GM23338 (cell line): ENCODE results near the gene ZBTB46. TPM values are rescaled to one million over a fixed set of nuclear protein-coding genes. Genes with fewer than 3 reads are reported as not detected.
"Not testable (repeated sequence)": the region's sequence is repeated elsewhere in the genome, so short reads cannot be mapped to it uniquely, and the experiment has no call there.

Source experiments
- ATAC-seq: fragments of 200-7000 bp; cut with Tn5 transposase; 3 replicates; pipeline ENCODE4 v1.9.1; 2020
- DNase-seq: peaks from one replicate; pipeline ENCODE4 v3.0.0-alpha.2; 2015; ENCODE audit warnings: low spot score
- H2AFZ ChIP-seq: fragments of 200-600 bp; sonication (generic); 2 replicates; pipeline ENCODE4 v1.8.0; 2016; ENCODE audit warnings: antibody characterized with exemption, mild to moderate bottlenecking, moderate library complexity
- H3F3A ChIP-seq: fragments of 200-600 bp; sonication (generic); replicated peaks from 2 replicates; pipeline ENCODE4 v1.8.0; 2017; ENCODE audit warnings: antibody characterized with exemption, mixed run types, low read depth
- H3K27ac ChIP-seq: fragments of 200-600 bp; sonication (generic); 2 replicates; pipeline ENCODE4 v1.6.1; 2016; ENCODE audit warnings: low read depth
- H3K27me3 ChIP-seq: fragments of 200-600 bp; sonication (generic); 2 replicates; pipeline ENCODE4 v1.8.0; 2016; ENCODE audit warnings: mild to moderate bottlenecking, mixed run types, moderate library complexity; ENCODE audit not compliant: insufficient read depth
- H3K36me3 ChIP-seq: fragments of 200-600 bp; sonication (generic); 2 replicates; pipeline ENCODE4 v1.8.0; 2016; ENCODE audit warnings: mild to moderate bottlenecking; ENCODE audit not compliant: insufficient read depth
- H3K4me1 ChIP-seq: fragments of 200-600 bp; sonication (generic); 2 replicates; pipeline ENCODE4 v1.8.0; 2016; ENCODE audit warnings: mild to moderate bottlenecking, moderate library complexity; ENCODE audit not compliant: insufficient read depth
- H3K4me2 ChIP-seq: fragments of 200-600 bp; sonication (generic); 2 replicates; pipeline ENCODE4 v1.7.1; 2017; ENCODE audit warnings: mixed run types
- H3K4me3 ChIP-seq: fragments of 200-600 bp; sonication (generic); 2 replicates; pipeline ENCODE4 v1.6.1; 2016; ENCODE audit warnings: mixed run types
- H3K79me2 ChIP-seq: fragments of 200-600 bp; sonication (generic); replicated peaks from 2 replicates; pipeline ENCODE4 v1.8.0; 2017; ENCODE audit warnings: mild to moderate bottlenecking; ENCODE audit not compliant: insufficient read depth
- H3K9me2 ChIP-seq: fragments of 200-600 bp; sonication (generic); 2 replicates; pipeline ENCODE4 v1.8.0; 2017; ENCODE audit not compliant: insufficient read depth
- H4K20me1 ChIP-seq: fragments of 200-600 bp; sonication (generic); replicated peaks from 2 replicates; pipeline ENCODE4 v1.8.0; 2017; ENCODE audit warnings: mild to moderate bottlenecking; ENCODE audit not compliant: insufficient read depth
- H3K27ac Mint-ChIP-seq: 2 replicates; pipeline ENCODE4 v1.8.0; 2020; ENCODE audit warnings: inconsistent platforms, mild to moderate bottlenecking, moderate library complexity, mixed read lengths
- H3K27me3 Mint-ChIP-seq: 3 replicates; pipeline ENCODE4 v1.8.0; 2022; ENCODE audit warnings: low read depth, mild to moderate bottlenecking, moderate library complexity, mixed read lengths, inconsistent platforms; ENCODE audit not compliant: insufficient read depth, poor library complexity
- H3K36me3 Mint-ChIP-seq: 3 replicates; pipeline ENCODE4 v1.8.0; 2021; ENCODE audit warnings: low read depth, mild to moderate bottlenecking, inconsistent platforms, moderate library complexity, mixed read lengths
- H3K4me1 Mint-ChIP-seq: 3 replicates; pipeline ENCODE4 v1.8.0; 2020; ENCODE audit warnings: mild to moderate bottlenecking, inconsistent platforms, mixed read lengths
- H3K4me3 Mint-ChIP-seq: 3 replicates; pipeline ENCODE4 v1.8.0; 2021; ENCODE audit warnings: moderate library complexity, mild to moderate bottlenecking, inconsistent platforms, mixed read lengths
- H3K9me3 Mint-ChIP-seq: 3 replicates; pipeline ENCODE4 v1.8.0; 2020; ENCODE audit warnings: moderate library complexity, mild to moderate bottlenecking, inconsistent platforms, mixed read lengths
- CTCF ChIP-seq, 2 experiments: fragments of 200-600 bp in 1 of 2; sonication (generic) in 1 of 2; conservative IDR thresholded peaks; 2 replicates each; pipeline versions ENCODE4 v1.5.1 to v1.6.1; 2016 to 2017; ENCODE audit warnings: antibody characterized with exemption in 2 of 2, low read depth in 2 of 2, mild to moderate bottlenecking in 2 of 2, moderate library complexity in 1 of 2
- EZH2phosphoT487 ChIP-seq: fragments of 200-600 bp; sonication (generic); IDR thresholded peaks from one replicate; pipeline ENCODE4 v1.8.1; 2018; ENCODE audit warnings: antibody characterized with exemption; ENCODE audit not compliant: unreplicated experiment
- JUNB ChIP-seq: IDR thresholded peaks from one replicate; pipeline ENCODE4 v1.6.1; 2016; ENCODE audit warnings: antibody characterized with exemption; ENCODE audit not compliant: unreplicated experiment
- POLR2AphosphoS5 ChIP-seq: IDR thresholded peaks from 2 replicates; pipeline ENCODE4 v1.6.1; 2016; ENCODE audit warnings: antibody characterized with exemption, low read depth
- STAT1 ChIP-seq: IDR thresholded peaks from one replicate; pipeline ENCODE4 v1.6.1; 2016; ENCODE audit warnings: antibody characterized with exemption; ENCODE audit not compliant: unreplicated experiment
- ZNF114 ChIP-seq: fragments of 250-450 bp; sonication (Bioruptor Pico); IDR thresholded peaks from 2 replicates; pipeline ENCODE4 v1.5.0; 2020; ENCODE audit warnings: mild to moderate bottlenecking, moderate library complexity
- polyA plus RNA-seq: library from polyadenylated mRNA; unstranded; fragments of >200 nt; fragmentation: Nextera tagmentation; extraction: Ambion mirVana; gene quantifications from 2 replicates; pipeline ENCODE4 v1.2.1, GENCODE V29; 2016
- total RNA-seq: library from RNA; depleted of rRNA; stranded (reverse); fragments of >200 nt; shearing (Covaris generic); gene quantifications from 2 replicates; pipeline ENCODE4 v1.2.3, GENCODE V29; 2014
- TF ChIP-seq, protein P1 (sequence below): IDR thresholded peaks from 2 replicates; pipeline ENCODE4 v1.6.1; 2016; ENCODE audit warnings: antibody characterized with exemption

ZBTB46 gene
- total and polyA plus RNA-seq, 2 experiments from 2014 or later = 3.2 to 26.9 TPM

DNA sequence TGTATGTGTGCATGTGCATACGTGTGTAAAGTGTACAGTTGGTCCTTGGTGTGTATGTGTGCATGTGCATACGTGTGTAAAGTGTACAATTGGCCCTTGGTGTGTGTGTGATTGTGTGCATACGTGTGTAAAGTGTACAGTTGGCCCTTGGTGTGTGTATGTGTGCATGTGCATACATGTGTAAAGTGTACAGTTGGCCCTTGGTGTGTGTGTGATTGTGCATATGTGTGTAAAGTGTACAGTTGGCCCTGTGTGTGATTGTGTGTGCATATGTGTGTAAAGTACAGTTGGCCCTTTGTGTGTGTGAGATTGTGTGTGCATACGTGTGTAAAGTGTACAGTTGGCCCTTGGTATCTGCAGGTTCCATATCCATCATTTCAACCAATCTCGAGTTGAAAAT lies 99.7 kb downstream of the ZBTB46 start:
- Mint-ChIP-seq H3K9me3 (no peaks in the 10 kb centered on the region; the same call in 2 of the 3 replicates), H3K4me1 (no peaks in the 10 kb centered on the region), H3K27me3 (peaks cover 9% of the 10 kb centered on the region), H3K4me3 (no peak overlapping the region), H3K36me3 (peaks cover 19% of the 10 kb centered on the region), H3K27ac (no peak overlapping the region)
- Histone ChIP-seq H3K4me3 (no peak overlapping the region), H3K4me1 (no peaks in the 10 kb centered on the region), H2AFZ (no peak overlapping the region), H3F3A (peaks cover 12% of the 10 kb centered on the region), H3K9me2 (0 out of 2 replicates have a peak, but pooled peaks cover 5% of the 10 kb centered on the region), H3K79me2 (peaks cover 3% of the 10 kb centered on the region; the same call in 1 of the 2 replicates), H3K36me3 (no peaks in the 10 kb centered on the region), H3K4me2 (no peak overlapping the region), H3K27ac (no peak overlapping the region), H3K27me3 (no peaks in the 10 kb centered on the region), H4K20me1 (no peaks in the 10 kb centered on the region; the same call in 1 of the 2 replicates)
- ATAC-seq (no peak), DNase-seq (no peak)
- TF ChIP-seq EZH2phosphoT487 = no peak

DNA sequence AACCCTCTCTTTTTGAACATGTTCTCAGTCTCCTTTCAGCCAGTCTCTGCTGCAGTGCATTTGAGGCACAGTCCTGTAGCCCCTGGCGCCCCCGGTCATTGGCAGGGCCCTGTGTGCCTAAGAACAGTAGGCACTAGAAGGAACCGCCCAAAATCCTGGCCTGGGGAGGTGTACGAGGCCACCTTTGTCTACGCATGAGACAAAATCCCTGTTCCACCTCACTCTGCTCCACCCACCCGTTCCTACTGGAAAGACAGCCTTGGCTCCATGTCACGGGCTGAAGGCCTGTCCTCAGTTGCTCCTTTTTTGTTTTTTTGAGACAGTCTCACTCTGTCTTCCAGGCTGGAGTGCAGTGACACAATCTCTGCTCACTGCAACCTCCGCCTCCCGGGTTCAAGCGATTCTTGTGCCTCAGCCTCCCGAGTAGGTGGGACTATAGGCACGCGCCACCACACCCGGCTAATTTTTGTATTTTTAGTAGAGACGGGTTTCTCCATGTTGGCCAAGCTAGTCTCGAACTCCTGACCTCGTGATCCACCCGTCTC lies 100.8 kb downstream of the ZBTB46 start:
- not testable (repeated sequence) for H3K4me1 Mint-ChIP-seq, H3K36me3 ChIP-seq, H3K27ac Mint-ChIP-seq, H2AFZ ChIP-seq, H3K4me2 ChIP-seq, H3K27me3 ChIP-seq, H3K4me3 Mint-ChIP-seq, DNase-seq, H3K4me1 ChIP-seq, H3K79me2 ChIP-seq, H3K4me3 ChIP-seq, H3K9me2 ChIP-seq, H3K27ac ChIP-seq, H3K9me3 Mint-ChIP-seq, H4K20me1 ChIP-seq, H3K27me3 Mint-ChIP-seq, ATAC-seq
- H3F3A ChIP-seq = peaks cover 12% of the 10 kb centered on the region
- peaks cover 27% of the 10 kb centered on the region for H3K36me3 Mint-ChIP-seq

GRCh38 chr20:63722967-63723622 lies 108.0 kb downstream of the ZBTB46 start:
- H3K27ac ChIP-seq, H3K27me3 ChIP-seq, H3K36me3 ChIP-seq, H3K9me2 ChIP-seq, DNase-seq, ATAC-seq, H3K4me1 Mint-ChIP-seq, H2AFZ ChIP-seq, H3K27ac Mint-ChIP-seq, H3F3A ChIP-seq, H3K27me3 Mint-ChIP-seq, H3K4me3 ChIP-seq, H3K4me1 ChIP-seq, H3K9me3 Mint-ChIP-seq, H3K4me2 ChIP-seq, H3K4me3 Mint-ChIP-seq: not testable (repeated sequence)
- Histone ChIP-seq H4K20me1 (peaks cover 13% of the 10 kb centered on the region), H3K79me2 (peaks cover 40% of the 10 kb centered on the region)
- H3K36me3 Mint-ChIP-seq = peaks cover 40% of the 10 kb centered on the region

DNA sequence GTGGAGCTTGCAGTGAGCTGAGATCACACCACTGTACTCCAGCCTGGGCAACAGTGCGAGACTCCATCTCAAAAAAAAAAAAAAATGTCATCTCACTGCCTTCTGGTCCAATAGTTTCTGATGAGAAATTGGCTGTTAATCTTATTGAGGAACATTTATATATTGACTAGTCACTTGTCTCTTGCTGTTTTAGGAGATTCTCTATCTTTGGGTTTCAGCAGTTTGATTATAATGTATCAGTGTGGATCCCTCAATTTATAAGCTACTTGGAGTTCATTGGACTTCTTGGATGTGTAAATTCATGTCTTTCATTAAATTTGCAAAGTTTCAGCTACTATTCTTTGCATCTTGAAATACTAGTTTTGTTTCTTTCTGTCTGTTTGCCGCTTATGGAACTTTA lies 112.1 kb downstream of the ZBTB46 start:
- Mint-ChIP-seq H3K9me3 (no peaks in the 10 kb centered on the region; the same call in 2 of the 3 replicates), H3K27ac (no peak overlapping the region), H3K27me3 (peaks cover 4% of the 10 kb centered on the region), H3K36me3 (peaks cover 42% of the 10 kb centered on the region), H3K4me3 (no peak overlapping the region), H3K4me1 (no peaks in the 10 kb centered on the region)
- Histone ChIP-seq H3K9me2 (no peaks in the 10 kb centered on the region), H4K20me1 (peaks cover 22% of the 10 kb centered on the region), H3K79me2 (peaks cover 68% of the 10 kb centered on the region), H3K4me3 (no peak overlapping the region), H3F3A (0 out of 2 replicates have a peak, but pooled peaks cover 6% of the 10 kb centered on the region), H3K4me2 (no peak overlapping the region), H3K27ac (no peak overlapping the region), H3K27me3 (no peaks in the 10 kb centered on the region), H2AFZ (no peak overlapping the region), H3K4me1 (no peaks in the 10 kb centered on the region), H3K36me3 (peaks cover 11% of the 10 kb centered on the region; the same call in 1 of the 2 replicates)
- DNase-seq (no peak), ATAC-seq (no peak)
- TF ChIP-seq EZH2phosphoT487 (no peak), STAT1 (no peak), JUNB (no peak), ZNF114 (CRISPR knock-in tag) (no peak), POLR2AphosphoS5 (no peak), CTCF (conservative IDR thresholded peaks at IDR 0.05; ENCODE audit: low read depth in 2 of 2) (no peak)
- TF ChIP-seq, protein P1, sequence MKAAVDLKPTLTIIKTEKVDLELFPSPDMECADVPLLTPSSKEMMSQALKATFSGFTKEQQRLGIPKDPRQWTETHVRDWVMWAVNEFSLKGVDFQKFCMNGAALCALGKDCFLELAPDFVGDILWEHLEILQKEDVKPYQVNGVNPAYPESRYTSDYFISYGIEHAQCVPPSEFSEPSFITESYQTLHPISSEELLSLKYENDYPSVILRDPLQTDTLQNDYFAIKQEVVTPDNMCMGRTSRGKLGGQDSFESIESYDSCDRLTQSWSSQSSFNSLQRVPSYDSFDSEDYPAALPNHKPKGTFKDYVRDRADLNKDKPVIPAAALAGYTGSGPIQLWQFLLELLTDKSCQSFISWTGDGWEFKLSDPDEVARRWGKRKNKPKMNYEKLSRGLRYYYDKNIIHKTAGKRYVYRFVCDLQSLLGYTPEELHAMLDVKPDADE = no peak
